Activated CD4-positive, alpha-beta T cell treated with anti-CD3 and anti-CD28 coated beads, Interleukin-2, Interleukin-4, amounts not matched to agents 100 ng/mL and 50 ng/mL, durations not matched to agents 16 hours and 8 hours (primary cell): ENCODE results near the gene SBK2.
A peak's percentile ranks its signal among the peaks of the same experiment; 100 is the strongest.
"Not testable (repeated sequence)": the region's sequence is repeated elsewhere in the genome, so short reads cannot be mapped to it uniquely, and the experiment has no call there.

ENCODE experiments used
- DNase-seq: peaks from one replicate; pipeline ENCODE4 v3.0.0-alpha.2; 2020; ENCODE audit warnings: low spot score

SBK2 gene

DNA sequence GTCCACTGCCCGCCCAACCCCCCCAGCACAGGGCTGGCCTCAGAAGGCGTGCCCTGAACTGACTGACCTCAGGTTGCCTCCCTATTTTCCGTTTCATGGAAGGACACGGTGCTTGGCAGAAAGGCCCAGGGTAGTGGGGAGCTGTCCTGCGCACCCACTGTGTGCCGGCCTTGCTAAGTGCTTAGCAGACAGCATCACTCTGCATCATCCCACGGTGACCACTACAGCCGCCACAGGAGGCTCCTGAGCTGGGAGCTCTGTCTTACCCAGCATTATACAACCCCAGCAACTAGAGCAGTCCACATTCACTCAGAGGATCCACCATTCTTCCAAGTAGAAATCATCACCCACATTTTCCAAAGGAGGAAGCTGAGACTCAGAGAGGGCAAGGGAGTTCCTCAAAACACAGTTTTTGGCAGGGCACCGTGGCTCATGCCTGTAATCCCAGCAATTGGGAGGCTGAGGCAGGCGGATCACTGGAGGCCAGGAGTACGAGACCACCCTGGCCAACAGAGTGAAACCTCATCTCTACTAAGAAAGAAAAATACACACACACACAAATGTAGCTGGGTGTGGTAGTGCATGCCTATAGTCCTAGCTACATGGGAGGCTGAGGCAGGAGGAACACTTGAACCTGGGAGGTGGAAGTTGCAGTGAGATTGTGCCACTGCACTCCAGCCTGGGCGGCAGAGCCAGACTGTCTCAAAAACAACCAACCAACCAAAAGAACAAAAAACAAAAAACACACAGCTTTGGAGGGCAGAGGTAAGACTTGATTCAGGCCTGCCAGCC is 1.6 kb downstream of the SBK2 start:
- no peak for DNase-seq

GRCh38 chr19:55534280-55534679 is 2.7 kb downstream of the SBK2 start:
- DNase-seq: not testable (repeated sequence)

DNA sequence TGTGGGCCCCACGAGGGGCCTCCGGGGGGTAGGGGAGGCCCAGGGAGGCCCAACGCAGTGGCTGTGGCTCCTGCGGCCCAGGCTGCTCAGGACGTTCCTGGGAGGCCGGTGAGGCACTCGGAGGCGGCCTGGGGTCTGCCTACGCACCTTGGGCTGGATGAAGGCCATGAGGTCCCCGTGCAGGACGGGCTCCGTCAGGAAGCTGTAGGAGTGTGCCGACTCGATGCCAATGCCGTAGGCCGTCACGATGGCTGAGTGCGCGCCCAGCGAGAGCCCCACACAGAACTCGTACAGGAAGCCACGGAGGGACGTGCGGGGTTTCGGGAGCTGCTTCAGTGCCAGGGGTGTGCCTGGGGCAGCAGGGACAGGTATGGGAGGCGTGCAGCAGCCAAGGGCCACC is 5.9 kb downstream of the SBK2 start:
- DNase-seq: no peak

GRCh38 chr19:55529636-55530234 is 7.2 kb downstream of the SBK2 start:
- no peak for DNase-seq

DNA sequence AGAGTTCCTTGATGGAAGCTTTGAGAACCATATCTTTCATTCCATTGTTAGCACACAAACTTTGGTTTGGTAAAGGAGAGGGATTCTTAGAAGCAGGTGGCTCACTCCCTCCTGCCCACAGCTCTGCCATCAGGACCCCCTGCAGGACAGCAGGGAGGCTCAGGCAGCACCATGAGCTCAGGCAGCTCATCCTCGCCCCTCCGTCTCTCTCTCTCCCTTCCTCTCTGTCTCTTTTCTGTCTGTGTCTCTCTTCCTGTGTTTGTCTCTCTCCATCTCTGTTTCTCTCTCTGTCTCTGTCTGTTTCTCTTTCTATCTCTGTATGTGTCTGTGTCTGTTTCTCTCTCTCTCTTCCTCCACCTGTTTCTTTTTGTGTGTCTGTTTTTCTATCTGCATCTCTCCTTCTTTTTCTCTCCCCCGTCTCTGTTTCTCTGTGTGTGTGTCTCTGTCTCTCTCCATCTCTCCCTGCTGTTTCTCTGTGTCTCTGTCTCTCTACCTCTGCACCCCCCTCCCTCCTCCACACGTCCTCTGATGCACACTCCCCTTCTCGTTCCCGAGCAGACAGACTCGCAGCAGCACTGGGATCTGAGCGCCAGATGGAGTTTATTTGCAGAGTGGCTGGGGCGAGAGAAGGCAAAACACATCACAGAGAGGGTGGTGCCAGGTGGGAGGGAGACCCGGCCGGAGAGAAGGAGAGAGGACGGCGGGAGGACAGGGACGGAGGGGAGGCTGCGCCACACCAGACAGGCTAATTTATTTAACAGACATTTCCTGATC is 8.7 kb downstream of the SBK2 start:
- DNase-seq: no peak

DNA sequence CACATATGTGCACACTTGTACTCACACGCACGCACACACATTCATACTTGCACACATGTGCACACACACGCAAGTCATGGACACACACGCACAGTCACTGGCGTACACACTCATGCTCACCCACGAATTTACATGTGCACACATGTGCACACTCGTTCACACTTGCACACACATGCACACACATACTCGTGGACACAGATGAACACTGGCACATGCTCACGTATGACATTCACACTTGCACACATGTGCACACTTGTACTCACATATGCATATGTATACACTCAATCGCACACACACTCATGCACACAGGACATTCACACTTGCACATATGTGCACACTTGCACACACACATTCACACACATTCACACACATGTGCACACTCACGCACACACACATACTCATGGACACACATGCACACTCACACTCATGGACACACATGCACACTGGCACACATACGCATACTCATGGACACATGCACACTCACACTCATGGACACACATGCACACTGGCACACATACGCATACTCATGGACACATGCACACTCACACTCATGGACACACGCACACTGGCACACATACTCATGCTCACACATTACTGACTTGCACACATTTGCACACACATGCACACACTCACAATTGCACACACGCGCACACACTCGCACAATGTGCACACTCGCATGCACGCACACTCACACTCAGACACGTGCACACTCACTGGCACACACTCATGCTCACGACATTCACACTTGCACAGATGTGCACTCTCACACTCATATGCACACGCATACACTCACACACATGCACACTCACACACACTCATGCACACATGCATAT is 9.5 kb downstream of the SBK2 start:
- DNase-seq: no peak

DNA sequence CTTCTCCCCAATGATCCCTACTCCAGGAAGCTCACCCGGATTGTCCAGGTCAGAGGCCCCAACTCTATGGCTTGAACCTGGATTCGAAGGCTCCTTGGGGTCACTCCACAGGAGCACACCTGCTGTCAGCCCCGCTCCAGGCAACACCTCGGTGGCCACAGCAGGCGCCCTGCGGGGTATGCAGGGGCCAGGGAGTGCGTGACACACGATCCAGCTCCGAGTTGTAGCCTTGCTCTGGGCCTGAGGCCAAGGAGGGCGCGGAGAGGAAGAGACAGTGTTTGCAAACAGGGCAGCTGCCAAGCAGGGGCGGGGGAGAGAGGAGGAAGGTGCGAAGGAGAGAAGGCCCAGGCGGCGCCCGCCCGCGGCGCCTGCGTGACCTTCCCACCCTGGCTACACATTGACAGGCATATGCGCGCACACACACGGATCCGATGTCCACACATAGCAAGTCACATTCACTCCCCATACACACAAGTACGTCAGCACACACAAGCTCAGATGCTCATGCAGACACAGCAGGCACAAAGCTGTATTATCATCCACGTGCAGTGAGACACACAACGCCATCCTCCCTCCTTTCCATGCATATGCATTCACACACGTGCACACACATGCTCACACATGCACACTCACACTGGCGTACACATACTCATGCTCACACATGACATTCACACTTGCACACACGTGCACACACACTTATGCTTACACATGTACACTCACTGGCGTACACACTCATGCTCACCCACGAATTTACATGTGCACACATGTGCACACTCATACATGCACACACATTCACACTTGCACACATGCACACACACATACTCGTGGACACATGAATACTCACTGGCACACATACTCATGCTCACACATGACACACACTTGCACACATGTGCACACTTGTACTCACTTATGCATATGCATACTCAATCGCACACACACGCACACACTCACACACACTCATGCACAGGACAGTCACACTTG is 10.4 kb downstream of the SBK2 start:
- DNase-seq: no peak

- no peak for DNase-seq
Observed at GRCh38 chr19:55525289-55526101, 11.4 kb downstream of the SBK2 start.

GRCh38 chr19:55520691-55521292 is 16.1 kb downstream of the SBK2 start:
- no peak for DNase-seq

DNA sequence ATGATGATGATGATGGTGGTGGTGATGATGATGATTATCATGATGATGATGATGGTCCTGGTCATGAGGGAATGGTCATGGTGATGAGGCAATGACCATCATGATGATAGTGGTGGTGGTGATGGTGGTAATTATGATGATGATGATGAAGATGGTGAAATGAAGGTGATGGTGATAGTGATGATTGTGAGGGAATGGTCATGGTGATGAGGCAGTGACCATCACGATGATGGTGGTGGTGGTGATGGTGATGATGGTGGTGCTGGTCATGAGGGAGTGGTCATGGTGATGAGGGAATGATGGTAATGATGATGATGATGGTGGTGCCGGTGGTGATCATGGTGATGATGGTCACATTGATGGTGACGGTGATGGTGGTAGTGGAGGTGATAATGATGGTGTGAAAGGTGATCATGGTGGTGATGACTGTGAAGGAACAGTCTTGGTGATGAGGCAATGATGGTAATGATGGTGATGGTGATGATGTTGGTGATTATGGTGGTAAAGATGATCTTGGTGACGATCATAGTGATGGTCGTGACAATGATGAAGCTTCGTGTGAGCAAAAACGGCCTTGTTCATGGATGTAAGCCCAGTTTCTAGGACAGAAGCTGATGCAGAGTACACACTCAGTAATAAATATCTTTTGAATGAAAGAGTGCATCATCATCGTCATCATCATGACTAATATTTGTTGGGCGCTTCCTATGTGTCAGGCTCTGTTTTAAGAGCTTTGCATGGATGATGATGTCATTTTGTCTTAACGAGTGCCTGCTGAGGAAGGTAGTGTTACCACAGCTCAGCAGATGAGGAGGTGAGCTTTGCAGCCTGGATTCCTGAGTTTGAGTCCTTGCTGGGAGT is 17.3 kb downstream of the SBK2 start:
- no peak for DNase-seq

- DNase-seq: peak; percentile 95
Observed at GRCh38 chr19:55516878-55517620, 19.9 kb downstream of the SBK2 start.

- no peak for DNase-seq
Observed at GRCh38 chr19:55508120-55508519, 28.8 kb downstream of the SBK2 start.

GRCh38 chr19:55504981-55505380 is 32.0 kb downstream of the SBK2 start:
- no peak for DNase-seq

DNA sequence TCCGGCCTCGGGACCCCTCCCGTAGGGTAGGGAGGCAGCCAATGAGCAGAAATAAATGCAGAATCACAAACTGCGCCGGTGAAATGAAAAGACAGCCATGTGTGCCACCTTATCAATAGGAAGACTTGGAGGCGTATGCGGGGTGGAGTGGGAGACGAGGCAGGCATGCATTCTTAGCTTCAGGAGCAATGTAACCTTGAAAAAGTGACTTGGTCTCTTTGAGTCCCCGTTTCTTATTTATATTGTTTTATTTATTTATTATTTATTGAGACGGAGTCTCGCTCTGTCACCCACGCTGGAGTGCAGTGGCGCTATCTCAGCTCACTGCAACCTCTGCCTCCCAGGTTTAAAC is 32.7 kb downstream of the SBK2 start:
- DNase-seq: no peak

DNA sequence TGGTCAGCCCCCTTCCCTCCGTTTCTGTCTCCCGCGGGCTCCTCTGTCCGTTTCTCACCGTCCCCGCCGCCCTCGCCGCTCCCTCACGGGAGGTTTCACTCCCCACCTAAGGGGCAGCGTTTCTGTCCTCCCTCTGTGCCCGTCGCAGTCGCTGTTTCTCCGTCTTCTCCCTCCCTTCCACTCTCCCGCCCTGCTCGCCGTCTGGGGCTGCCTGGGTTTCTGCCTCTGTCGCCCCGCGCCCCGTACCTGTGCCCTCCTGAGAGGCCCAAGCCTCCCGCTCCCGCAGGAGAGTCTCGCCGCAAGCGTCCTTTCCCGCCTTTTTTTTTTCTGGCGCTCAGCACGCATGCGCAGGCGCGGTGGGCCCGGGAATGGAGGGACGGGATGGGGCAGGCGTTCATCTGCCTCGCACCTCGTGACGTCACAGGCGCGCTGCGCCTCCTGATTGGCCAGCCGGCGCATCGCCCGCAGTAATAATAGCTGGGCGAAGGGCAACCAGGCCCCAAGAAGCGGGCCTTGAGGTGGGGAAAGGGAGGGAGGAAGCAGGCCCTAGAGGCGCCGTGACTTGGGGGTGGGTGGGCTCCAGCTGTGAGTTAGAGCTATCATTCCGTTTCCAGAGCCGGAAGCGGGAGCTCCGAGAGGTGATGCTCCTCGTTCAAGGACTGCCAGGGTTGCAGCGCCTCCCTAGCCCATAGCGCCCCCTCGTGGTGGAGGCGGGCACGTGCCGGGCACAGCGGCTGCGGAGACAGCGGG is 33.3 kb downstream of the SBK2 start:
- peak; percentile 92 for DNase-seq

- DNase-seq: no peak
Observed at GRCh38 chr19:55503157-55503501, 33.8 kb downstream of the SBK2 start.

GRCh38 chr19:55502197-55502952 is 34.6 kb downstream of the SBK2 start:
- no peak for DNase-seq
